ENCODE measurements around the gene PRPSAP2.
"Not testable (repeated sequence)": the region's sequence is repeated elsewhere in the genome, so short reads cannot be mapped to it uniquely, and the experiment has no call there.

The PRPSAP2 gene

DNA sequence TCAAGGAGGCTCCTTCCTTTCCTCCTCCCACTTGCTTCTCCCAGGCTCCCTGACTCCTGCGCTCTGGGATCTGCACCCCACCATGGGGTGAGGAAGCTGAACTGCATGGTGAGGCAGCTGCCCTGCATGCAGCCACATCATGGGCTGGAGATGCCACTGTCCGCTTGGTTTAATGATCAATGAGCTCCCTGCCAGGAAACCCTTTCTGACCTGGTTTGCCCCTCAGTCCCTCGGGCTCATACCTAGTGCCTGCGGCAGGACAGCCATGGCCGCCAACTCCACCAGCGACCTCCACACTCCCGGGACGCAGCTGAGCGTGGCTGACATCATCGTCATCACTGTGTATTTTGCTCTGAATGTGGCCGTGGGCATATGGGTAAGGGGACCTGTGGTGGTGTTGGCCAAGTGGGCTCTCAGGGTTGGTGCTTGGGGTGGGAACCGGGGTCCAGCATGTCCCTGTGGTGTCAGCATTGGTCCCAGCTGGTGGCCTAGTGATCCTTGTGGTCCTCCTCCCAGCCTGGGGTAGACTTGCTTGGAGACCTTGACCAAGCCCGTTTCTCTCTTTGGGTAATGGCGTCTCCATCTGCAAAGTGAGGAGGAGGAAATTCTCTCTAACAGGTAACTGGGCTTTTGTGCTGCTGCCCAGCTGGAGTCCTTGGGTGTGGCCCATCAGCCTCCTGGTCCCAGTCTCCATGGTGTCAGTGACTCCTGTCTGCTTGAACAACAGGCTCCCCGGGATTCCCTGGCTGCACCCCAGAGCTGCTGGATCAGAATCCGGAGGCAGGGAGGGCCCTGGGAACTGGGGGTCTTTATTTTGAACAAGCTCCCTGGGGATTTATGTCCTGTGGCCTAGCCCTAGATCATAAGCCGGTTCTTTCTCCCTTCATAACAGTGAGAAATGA, 94.3 kb downstream of the PRPSAP2 start, which contains the start of gene SLC5A10:
Gene SLC5A10, plus strand, starts transcription at position 225 of the 902 bp plus-strand sequence. Its CDS starts 41 bp downstream, at position 266.
- TF ChIP-seq Cebpa-rat (IDR thresholded peaks at IDR 0.05), result no peak
- H3K4me1 ChIP-seq, result peaks cover 8% of the 10 kb centered on the region
- no peak within 1 kb of the TSS for H3K4me2 ChIP-seq

DNA sequence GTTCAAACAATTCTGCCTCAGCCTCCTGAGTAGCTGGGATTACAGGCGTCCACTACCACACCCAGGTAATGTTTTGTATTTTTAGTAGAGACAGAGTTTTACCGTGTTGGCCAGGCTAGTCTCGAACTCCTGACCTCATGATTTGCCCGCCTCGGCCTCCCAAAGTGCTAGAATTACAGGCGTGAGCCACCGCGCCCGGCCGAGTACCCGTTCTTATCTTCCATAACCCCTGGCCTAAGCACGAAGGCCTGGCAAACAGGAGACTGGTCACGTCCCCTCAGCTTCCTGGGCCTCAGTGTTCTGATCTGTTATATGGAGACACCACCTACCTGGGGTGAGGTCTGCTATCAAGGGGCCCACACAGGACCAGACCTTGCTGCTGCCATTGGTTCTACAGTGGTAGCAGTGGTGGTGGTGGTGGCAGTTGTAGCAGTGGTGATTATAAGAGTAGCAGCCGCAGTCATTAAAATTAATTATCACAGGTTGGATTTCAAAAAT, 95.3 kb downstream of the PRPSAP2 start:
- TF ChIP-seq Cebpa-rat (IDR thresholded peaks at IDR 0.05), result no peak
- Histone ChIP-seq H3K4me2 (no peak overlapping the region), H3K9me3 (no peaks in the 10 kb centered on the region), H3K27me3 (no peaks in the 10 kb centered on the region), H3K27ac (no peak overlapping the region), H3K9ac (no peak overlapping the region), H3K36me3 (no peaks in the 10 kb centered on the region), H3K4me3 (no peak overlapping the region), H3K4me1 (peaks cover 8% of the 10 kb centered on the region), H4K20me1 (no peaks in the 10 kb centered on the region)

More for the DNA sequence above, 94.3 kb downstream of the PRPSAP2 start, which contains the start of gene SLC5A10:
- Histone ChIP-seq H3K4me3 (no peak within 1 kb of the TSS), H3K27ac (no peak within 1 kb of the TSS), H3K9me3 (no peaks in the 10 kb centered on the region), H3K27me3 (no peaks in the 10 kb centered on the region), H3K9ac (no peak within 1 kb of the TSS), H4K20me1 (no peaks in the 10 kb centered on the region), H3K36me3 (no peaks in the 10 kb centered on the region)

DNA sequence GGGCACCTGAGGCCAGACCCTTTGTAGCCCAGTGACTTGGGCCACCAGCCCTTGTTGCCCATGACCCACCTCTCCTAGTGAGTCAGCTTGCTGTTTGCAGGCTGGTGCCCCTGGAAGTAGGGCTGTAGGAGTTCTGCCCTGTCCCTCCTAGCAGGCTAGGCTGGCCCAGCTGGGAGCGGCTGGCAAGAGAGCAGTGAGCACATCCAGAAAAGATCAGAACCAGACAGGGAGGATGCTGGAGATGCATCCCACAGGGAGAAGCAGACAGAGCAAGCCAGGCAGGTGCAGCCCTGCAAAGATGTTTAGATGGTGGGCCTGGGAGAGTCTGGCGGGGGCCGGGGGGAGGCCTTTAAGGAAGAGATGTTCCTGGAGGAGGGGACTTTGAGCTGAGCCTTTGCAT, 96.4 kb downstream of the PRPSAP2 start:
- Histone ChIP-seq H3K4me1 (peaks cover 8% of the 10 kb centered on the region), H3K36me3 (no peaks in the 10 kb centered on the region), H3K9me3 (no peaks in the 10 kb centered on the region), H3K27me3 (no peaks in the 10 kb centered on the region), H3K27ac (no peak overlapping the region), H3K4me2 (no peak overlapping the region), H3K4me3 (no peak overlapping the region), H3K9ac (no peak overlapping the region), H4K20me1 (no peaks in the 10 kb centered on the region)
- no peak for TF ChIP-seq Cebpa-rat (IDR thresholded peaks at IDR 0.05)

DNA sequence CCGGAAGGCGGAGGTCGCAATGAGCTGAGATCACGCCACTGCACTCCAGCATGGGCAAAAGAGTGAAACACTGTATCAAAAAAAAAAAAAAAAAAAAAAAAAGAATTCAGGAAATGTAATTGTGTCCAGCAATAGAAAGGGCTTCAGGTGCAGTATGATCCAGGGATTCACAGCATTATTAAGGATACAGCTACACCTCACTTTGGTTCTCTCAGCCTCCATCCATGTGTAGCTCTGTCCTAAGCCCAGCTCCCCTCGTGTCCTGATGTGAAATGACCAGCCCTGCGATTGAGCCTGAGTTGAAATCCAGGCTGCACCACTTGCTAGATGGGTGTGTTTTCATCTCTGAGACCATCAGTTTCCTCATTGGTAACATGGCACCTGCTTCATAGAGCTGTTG, 97.1 kb downstream of the PRPSAP2 start:
- Histone ChIP-seq H3K36me3 (no peaks in the 10 kb centered on the region), H3K27ac (no peak overlapping the region), H3K9ac (no peak overlapping the region), H4K20me1 (no peaks in the 10 kb centered on the region), H3K4me3 (no peak overlapping the region), H3K4me1 (peaks cover 8% of the 10 kb centered on the region), H3K9me3 (no peaks in the 10 kb centered on the region), H3K4me2 (peak overlapping the region; percentile 50), H3K27me3 (no peaks in the 10 kb centered on the region)
- TF ChIP-seq Cebpa-rat (IDR thresholded peaks at IDR 0.05), result no peak

DNA sequence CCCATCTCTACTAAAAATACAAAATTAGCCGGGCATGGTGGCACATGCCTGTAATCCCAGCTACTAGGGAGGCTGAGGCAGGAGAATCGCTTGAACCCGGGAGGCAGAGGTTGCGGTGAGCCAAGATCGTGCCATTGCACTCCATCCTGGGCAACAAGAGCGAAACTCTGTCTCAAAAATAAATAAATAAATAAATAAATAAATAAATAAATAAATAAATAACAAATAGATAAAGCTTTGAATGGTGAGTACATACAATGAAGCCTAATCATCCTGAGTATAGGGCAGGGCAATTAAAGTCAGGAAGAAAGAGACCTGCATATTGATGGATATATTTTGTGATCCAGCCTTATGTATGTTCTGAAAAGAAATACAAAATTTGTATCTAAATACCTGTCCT, 98.1 kb downstream of the PRPSAP2 start:
- not testable (repeated sequence) for H3K4me2 ChIP-seq, H3K36me3 ChIP-seq, H3K27me3 ChIP-seq, H3K27ac ChIP-seq, H4K20me1 ChIP-seq, H3K4me3 ChIP-seq, H3K4me1 ChIP-seq, H3K9me3 ChIP-seq, H3K9ac ChIP-seq

DNA sequence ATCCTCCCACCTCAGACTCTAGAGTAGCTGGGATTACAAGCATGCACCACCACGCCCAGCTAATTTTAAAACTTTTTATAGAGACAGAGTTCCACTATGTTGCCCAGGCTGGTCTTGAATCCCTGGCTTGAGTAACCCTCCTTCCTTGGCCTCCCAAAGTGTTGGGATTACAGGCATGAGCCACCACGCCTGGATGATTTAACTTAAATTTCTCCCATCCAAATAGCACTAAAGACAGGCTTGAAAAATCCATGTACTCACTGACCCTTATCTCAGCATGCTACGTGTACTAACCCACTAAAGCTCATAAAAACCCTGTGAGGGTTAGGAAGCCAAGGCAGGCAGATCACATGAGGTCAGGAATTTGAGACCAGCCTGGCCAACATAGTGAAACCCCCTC, 98.7 kb downstream of the PRPSAP2 start:
- no peaks in the 10 kb centered on the region for H3K9me3 ChIP-seq

DNA sequence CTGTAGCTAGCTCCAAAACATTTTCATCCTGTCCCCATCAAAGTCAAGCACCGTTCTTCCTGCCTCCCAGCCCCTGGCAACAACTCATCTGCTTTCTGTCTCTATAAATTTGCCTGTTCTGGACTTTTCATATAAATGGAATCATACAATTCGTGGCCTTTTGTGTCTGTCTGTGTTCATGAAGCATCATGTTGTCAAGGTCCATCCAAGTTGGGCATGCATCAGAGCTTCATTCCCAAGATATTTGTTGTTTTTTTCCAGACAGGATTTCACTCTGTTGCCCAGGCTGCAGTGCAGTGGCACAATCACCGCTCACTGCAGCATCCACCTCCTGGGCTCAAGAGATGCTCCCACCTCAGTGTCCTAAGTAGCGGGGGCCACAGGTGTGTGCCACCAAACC, 99.9 kb downstream of the PRPSAP2 start:
- TF ChIP-seq Cebpa-rat (IDR thresholded peaks at IDR 0.05), result no peak
- no peak overlapping the region for H3K4me3 ChIP-seq

More for the DNA sequence above, 98.7 kb downstream of the PRPSAP2 start:
- no peak for TF ChIP-seq Cebpa-rat (IDR thresholded peaks at IDR 0.05)
- H3K9ac ChIP-seq, result no peak overlapping the region
- H3K4me3 ChIP-seq, result no peak overlapping the region
- H4K20me1 ChIP-seq, result no peaks in the 10 kb centered on the region
- peaks cover 8% of the 10 kb centered on the region for H3K4me1 ChIP-seq
- H3K4me2 ChIP-seq, result no peak overlapping the region
- H3K27me3 ChIP-seq, result no peaks in the 10 kb centered on the region
- no peaks in the 10 kb centered on the region for H3K36me3 ChIP-seq
- no peak overlapping the region for H3K27ac ChIP-seq

DNA sequence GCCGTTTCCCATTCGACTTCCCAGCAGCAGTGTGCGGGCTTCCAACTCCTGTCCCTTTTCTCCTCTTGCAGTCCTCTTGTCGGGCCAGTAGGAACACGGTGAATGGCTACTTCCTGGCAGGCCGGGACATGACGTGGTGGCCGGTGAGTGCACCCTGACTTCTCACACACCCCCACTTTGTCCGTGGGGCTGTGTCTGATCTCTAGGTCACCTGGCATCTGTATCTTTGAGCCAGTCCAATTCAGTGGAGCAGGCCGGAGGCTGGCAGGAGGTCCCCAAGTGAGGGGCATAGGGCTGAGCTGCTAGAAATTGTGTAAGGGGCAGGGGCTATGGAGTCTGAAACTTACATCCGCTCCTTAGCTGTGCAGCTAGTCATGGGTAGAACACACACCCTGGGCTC, 100.7 kb downstream of the PRPSAP2 start:
- Histone ChIP-seq H3K27me3 (no peaks in the 10 kb centered on the region), H3K9me3 (no peaks in the 10 kb centered on the region), H3K9ac (no peak overlapping the region), H3K4me3 (no peak overlapping the region), H4K20me1 (no peaks in the 10 kb centered on the region), H3K36me3 (no peaks in the 10 kb centered on the region), H3K4me2 (no peak overlapping the region), H3K4me1 (peaks cover 8% of the 10 kb centered on the region), H3K27ac (no peak overlapping the region)
- no peak for TF ChIP-seq Cebpa-rat (IDR thresholded peaks at IDR 0.05)

More for the DNA sequence above, 99.9 kb downstream of the PRPSAP2 start:
- no peak overlapping the region for H3K27ac ChIP-seq
- H3K27me3 ChIP-seq, result no peaks in the 10 kb centered on the region
- H3K4me2 ChIP-seq, result no peak overlapping the region
- H3K9ac ChIP-seq, result no peak overlapping the region
- no peaks in the 10 kb centered on the region for H3K36me3 ChIP-seq
- peaks cover 8% of the 10 kb centered on the region for H3K4me1 ChIP-seq
- no peaks in the 10 kb centered on the region for H4K20me1 ChIP-seq
- H3K9me3 ChIP-seq, result no peaks in the 10 kb centered on the region

DNA sequence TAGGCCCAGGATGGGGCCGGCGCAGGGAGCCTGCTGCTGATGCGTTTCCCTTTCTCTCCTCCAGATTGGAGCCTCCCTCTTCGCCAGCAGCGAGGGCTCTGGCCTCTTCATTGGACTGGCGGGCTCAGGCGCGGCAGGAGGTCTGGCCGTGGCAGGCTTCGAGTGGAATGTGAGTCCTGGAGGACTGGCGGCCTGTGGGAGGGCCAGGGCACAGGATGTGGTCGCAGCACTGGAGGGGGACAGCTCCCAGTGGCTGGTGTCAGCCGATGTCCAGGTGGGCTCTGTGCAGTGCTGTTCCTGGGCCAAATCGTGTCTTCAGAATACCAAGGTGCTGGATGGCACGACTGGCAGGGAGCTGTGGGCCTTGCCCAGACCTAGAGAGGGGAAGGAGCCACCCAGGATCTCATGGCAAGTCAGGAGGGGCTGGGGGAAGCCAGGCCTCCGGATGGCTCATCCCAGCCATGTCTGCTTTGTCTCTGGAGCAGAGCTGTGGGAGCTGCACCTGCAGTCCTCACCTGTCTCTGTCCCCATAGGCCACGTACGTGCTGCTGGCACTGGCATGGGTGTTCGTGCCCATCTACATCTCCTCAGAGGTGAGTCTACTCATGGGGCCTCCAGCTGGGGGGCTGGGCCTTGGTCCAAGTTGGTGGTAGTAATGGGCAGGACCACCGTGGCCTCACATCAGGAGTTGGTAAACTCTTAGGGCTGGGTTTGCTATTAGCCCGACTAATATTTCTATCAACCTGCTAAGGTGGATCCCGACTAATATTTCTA, 101.3 kb downstream of the PRPSAP2 start:
- Histone ChIP-seq H4K20me1 (no peaks in the 10 kb centered on the region), H3K4me1 (peaks cover 8% of the 10 kb centered on the region), H3K27ac (no peak overlapping the region), H3K27me3 (no peaks in the 10 kb centered on the region), H3K9ac (peak overlapping the region; percentile 34; the same call in 1 of the 2 replicates), H3K4me3 (no peak overlapping the region), H3K4me2 (no peak overlapping the region), H3K36me3 (no peaks in the 10 kb centered on the region), H3K9me3 (no peaks in the 10 kb centered on the region)
- no peak for TF ChIP-seq Cebpa-rat (IDR thresholded peaks at IDR 0.05)

DNA sequence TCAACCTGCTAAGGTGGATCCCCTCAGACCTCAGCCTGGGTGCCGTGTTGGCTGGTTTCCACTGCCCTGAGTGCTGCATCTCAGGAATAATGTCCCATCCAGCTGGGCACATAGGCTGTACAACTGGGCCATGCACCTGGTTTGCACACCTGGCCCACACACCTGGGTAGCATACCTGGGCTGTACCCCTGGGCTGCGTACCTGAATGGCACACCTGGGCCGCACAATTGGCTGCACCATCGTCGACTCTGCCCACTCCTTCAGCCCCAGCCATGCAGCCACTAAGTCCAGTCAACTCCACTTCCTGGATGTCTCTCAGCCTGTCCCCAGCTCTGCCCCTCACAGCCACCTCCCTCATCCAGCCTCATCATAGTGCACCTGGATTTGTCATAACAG, 101.9 kb downstream of the PRPSAP2 start:
- no peak overlapping the region for H3K27ac ChIP-seq
- no peak overlapping the region for H3K4me2 ChIP-seq

More for the DNA sequence above, 101.9 kb downstream of the PRPSAP2 start:
- Histone ChIP-seq H3K4me3 (no peak overlapping the region), H3K27me3 (no peaks in the 10 kb centered on the region), H4K20me1 (no peaks in the 10 kb centered on the region), H3K36me3 (no peaks in the 10 kb centered on the region), H3K9me3 (no peaks in the 10 kb centered on the region), H3K9ac (no peak overlapping the region), H3K4me1 (peaks cover 8% of the 10 kb centered on the region)
- no peak for TF ChIP-seq Cebpa-rat (IDR thresholded peaks at IDR 0.05)
